B cell (primary cell): ENCODE results near the gene NBEA.

Source experiments
- EZH2 ChIP-seq: IDR thresholded peaks from 2 replicates; pipeline ENCODE4 v1.6.1; 2012; ENCODE audit warnings: borderline replicate concordance, low read depth, mild to moderate bottlenecking, moderate library complexity, low read length; ENCODE audit not compliant: insufficient read depth, poor library complexity, severe bottlenecking
- TF ChIP-seq, protein P1 (sequence below): fragments of 200-600 bp; IDR thresholded peaks from one replicate; pipeline ENCODE4 v1.8.0; 2022; ENCODE audit warnings: antibody characterized with exemption, mild to moderate bottlenecking

DNA sequence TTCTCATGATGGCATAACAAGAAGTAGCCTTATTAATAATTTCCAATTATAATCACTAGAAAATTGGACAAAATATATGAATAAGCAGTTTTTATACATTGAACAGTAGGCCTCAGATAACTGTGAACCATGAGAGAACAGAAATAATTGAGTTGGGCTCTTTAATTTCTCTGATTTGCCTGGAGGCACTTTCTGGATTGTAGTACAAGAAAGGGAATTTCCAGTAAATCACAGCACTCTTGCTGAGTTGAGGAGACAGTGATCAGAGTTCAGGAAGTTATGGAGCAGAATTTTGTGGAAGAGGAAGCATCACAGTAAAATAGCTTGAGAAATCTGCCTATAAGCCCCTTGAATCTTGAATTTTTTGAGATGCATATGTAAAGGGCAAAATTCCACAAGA lies 318.2 kb downstream of the NBEA start:
- TF ChIP-seq, protein P1, sequence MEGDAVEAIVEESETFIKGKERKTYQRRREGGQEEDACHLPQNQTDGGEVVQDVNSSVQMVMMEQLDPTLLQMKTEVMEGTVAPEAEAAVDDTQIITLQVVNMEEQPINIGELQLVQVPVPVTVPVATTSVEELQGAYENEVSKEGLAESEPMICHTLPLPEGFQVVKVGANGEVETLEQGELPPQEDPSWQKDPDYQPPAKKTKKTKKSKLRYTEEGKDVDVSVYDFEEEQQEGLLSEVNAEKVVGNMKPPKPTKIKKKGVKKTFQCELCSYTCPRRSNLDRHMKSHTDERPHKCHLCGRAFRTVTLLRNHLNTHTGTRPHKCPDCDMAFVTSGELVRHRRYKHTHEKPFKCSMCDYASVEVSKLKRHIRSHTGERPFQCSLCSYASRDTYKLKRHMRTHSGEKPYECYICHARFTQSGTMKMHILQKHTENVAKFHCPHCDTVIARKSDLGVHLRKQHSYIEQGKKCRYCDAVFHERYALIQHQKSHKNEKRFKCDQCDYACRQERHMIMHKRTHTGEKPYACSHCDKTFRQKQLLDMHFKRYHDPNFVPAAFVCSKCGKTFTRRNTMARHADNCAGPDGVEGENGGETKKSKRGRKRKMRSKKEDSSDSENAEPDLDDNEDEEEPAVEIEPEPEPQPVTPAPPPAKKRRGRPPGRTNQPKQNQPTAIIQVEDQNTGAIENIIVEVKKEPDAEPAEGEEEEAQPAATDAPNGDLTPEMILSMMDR = no peak
- TF ChIP-seq EZH2 = no peak
